ENCODE measurements around the gene ARHGAP29. TPM values are rescaled to one million over a fixed set of nuclear protein-coding genes. Genes with fewer than 3 reads are reported as not detected.
A peak's percentile ranks its signal among the peaks of the same experiment; 100 is the strongest.

Gene ARHGAP29
- total and polyA plus RNA-seq, 7 donors: 5.1 to 20.0 (median 11.8) TPM

DNA sequence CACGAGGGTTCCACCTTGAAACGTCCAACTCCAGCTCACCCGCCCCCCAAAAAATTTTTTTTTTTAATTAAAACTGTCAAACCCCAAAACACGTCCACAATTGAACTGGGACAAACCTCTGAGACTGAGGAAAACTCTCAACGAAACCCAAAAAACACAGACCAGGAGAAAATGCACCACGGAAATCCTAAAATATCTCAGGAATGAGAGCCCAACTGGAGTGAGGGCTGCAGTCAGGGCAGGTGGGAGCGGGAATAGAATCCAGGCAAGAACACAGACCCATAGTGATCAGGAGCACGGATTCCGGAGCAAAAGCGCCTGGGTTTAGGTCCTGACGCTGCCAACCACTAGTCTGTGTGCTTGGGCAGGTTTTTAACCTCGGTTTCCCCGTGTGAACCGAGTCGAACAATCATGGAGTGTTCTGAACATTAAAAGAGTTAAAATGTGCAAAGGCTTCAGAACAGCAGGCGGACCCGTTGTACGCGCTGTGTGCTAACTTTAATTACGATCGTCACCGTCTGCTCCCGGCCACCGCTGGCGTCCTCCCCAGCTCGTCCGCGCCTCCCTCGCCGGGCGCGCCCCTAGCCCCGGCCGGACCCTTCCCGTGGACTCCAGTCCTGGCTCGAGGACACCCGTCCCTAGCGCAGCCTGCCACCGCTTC is 624 bp downstream of the ARHGAP29 start:
- WGBS, 3 donors: 0 to 1% (median 1%) methylated on average over 38 to 39 of the region's 39 CpGs
- H3K4me1 ChIP-seq: peaks cover 18% of the 10 kb centered on the region
- no peaks in the 10 kb centered on the region for H3K27me3 ChIP-seq (ENCODE audit: insufficient read depth in 3 of 3, low read length in 2 of 3)
- no peaks in the 10 kb centered on the region for H3K9me3 ChIP-seq
- intact Hi-C loops (cut with DNase I): loop anchor here (2.0 to 10.0 kb wide), 5 partner anchors 90 to 189 kb away; partner anchors contain the start of gene ABCD3 (in 1 of the 2)
- DNase-seq (peak; percentile 62 to 79), ATAC-seq (peak; percentile 73 to 82 (median 78))
- no peaks in the 10 kb centered on the region for H3K36me3 ChIP-seq (ENCODE audit: insufficient read depth in 1 of 2, low read depth in 1 of 2)
- TF ChIP-seq, protein P1, sequence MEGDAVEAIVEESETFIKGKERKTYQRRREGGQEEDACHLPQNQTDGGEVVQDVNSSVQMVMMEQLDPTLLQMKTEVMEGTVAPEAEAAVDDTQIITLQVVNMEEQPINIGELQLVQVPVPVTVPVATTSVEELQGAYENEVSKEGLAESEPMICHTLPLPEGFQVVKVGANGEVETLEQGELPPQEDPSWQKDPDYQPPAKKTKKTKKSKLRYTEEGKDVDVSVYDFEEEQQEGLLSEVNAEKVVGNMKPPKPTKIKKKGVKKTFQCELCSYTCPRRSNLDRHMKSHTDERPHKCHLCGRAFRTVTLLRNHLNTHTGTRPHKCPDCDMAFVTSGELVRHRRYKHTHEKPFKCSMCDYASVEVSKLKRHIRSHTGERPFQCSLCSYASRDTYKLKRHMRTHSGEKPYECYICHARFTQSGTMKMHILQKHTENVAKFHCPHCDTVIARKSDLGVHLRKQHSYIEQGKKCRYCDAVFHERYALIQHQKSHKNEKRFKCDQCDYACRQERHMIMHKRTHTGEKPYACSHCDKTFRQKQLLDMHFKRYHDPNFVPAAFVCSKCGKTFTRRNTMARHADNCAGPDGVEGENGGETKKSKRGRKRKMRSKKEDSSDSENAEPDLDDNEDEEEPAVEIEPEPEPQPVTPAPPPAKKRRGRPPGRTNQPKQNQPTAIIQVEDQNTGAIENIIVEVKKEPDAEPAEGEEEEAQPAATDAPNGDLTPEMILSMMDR (IDR thresholded peaks at IDR 0.05): peak; percentile 8
- peak overlapping the region; percentile 84 for H3K4me3 ChIP-seq
- H3K27ac ChIP-seq: peak overlapping the region; percentile 95

- Histone ChIP-seq H3K27ac (peak overlapping the region; percentile 95), H3K4me1 (peaks cover 25% of the 10 kb centered on the region)
These were observed 1.3 kb downstream of the ARHGAP29 start for GRCh38 chr1:94236013-94236491.

DNA sequence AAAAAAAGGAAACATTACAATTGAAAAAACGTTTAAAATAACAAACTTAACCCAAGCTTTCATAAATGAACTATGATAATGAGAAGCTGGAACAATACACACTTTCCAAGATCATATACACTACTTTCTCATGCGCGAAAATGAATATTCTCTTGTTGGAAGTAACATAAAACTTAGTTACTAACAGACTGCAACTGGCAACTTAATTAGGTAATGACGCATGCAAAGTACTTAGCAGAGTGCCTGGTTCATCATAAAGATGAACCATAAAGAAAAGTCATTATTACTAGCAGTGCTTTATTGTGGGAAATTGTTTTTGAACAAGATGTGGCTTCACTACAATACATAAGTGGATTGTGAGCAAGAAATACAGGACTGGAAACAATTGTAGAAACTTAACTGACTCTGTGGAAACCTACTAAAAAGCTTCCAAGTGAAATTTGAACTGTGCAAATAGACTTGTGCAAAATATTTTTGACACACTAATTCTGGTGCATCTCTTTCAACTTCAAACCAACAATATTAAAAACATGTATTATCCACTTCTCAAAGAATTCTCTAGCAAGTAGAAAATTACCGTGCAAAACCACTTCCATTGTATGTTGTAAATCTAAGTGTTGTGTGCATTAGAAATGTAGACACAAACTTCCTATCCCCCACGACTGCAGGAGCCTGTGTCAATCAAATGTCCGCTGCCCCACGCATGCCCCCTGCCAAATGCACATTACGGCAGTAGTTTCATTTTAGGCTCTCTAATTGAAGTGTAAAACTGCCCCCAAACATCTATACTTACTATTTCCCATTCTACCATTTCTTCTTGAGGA is 2.0 kb downstream of the ARHGAP29 start:
- Histone ChIP-seq H3K36me3 (ENCODE audit: insufficient read depth in 1 of 2, low read depth in 1 of 2) (no peaks in the 10 kb centered on the region), H3K27me3 (ENCODE audit: insufficient read depth in 3 of 3, low read length in 2 of 3) (no peaks in the 10 kb centered on the region), H3K27ac (peak overlapping the region; percentile 95), H3K4me1 (peaks cover 31% of the 10 kb centered on the region), H3K9me3 (no peaks in the 10 kb centered on the region), H3K4me3 (peak overlapping the region; percentile 84)
- WGBS, 3 donors: 4 to 5% (median 4%) methylated on average over 9 of the region's 9 CpGs
- TF ChIP-seq, protein P1 (IDR thresholded peaks at IDR 0.05): no peak
- peak in 1 of 4 donors; percentile 19 for ATAC-seq
- intact Hi-C loops (cut with DNase I): loop anchor here (2.0 to 10.0 kb wide), 5 partner anchors 91 to 188 kb away; partner anchors contain the start of gene ABCD3 (in 1 of the 2)
- DNase-seq: no peak

More at GRCh38 chr1:94236013-94236491, 1.3 kb downstream of the ARHGAP29 start:
- DNase-seq (no peak), ATAC-seq (peak in 1 of 4 donors; percentile 16)
- H3K4me3 ChIP-seq: peak overlapping the region; percentile 84
- H3K27me3 ChIP-seq (ENCODE audit: insufficient read depth in 3 of 3, low read length in 2 of 3): no peaks in the 10 kb centered on the region
- TF ChIP-seq, protein P1 (IDR thresholded peaks at IDR 0.05): no peak
- no peaks in the 10 kb centered on the region for H3K9me3 ChIP-seq
- intact Hi-C loops (cut with DNase I): loop anchor here (2.0 to 10.0 kb wide), 5 partner anchors 91 to 189 kb away; partner anchors contain the start of gene ABCD3 (in 1 of the 2)
- no peaks in the 10 kb centered on the region for H3K36me3 ChIP-seq (ENCODE audit: insufficient read depth in 1 of 2, low read depth in 1 of 2)
- WGBS, 3 donors: 0 to 1% (median 1%) methylated on average over 6 of the region's 6 CpGs

GRCh38 chr1:94234615-94235014 is 2.8 kb downstream of the ARHGAP29 start:
- H3K27ac ChIP-seq: peak overlapping the region; percentile 95
- H3K9me3 ChIP-seq: no peaks in the 10 kb centered on the region
- H3K4me1 ChIP-seq: peaks cover 39% of the 10 kb centered on the region
- no peaks in the 10 kb centered on the region for H3K27me3 ChIP-seq (ENCODE audit: insufficient read depth in 3 of 3, low read length in 2 of 3)
- DNase-seq: no peak
- H3K4me3 ChIP-seq: peak overlapping the region; percentile 84
- no peaks in the 10 kb centered on the region for H3K36me3 ChIP-seq (ENCODE audit: insufficient read depth in 1 of 2, low read depth in 1 of 2)
- intact Hi-C loops (cut with DNase I): loop anchor here (5.0 to 10.0 kb wide), 4 partner anchors 98 to 187 kb away; partner anchors contain the start of gene ABCD3 (in 1 of the 2)
- no peak for ATAC-seq
- TF ChIP-seq, protein P1 (IDR thresholded peaks at IDR 0.05): no peak
- WGBS, 3 donors: 20 to 27% (median 23%) methylated on average over 1 of the region's 1 CpG
